Adrenal gland (tissue), 12 donors: ENCODE results near the gene SETBP1. TPM values are rescaled to one million over a fixed set of nuclear protein-coding genes. Genes with fewer than 3 reads are reported as not detected.

Source experiments
- DNase-seq, 7 donors: peaks; one replicate each; pipeline ENCODE4 v3.0.0-alpha.2; 2019 to 2020
- H3K27ac ChIP-seq, 5 donors: fragments of 200-600 bp; sonication (generic) in 4 of 5; 1 replicate in 3 of 5; 2 replicates in 2 of 5; pipeline versions ENCODE4 v1.5.1 to v1.8.0; 2016 to 2020; ENCODE audit warnings: mild to moderate bottlenecking in 1 of 5
- H3K27me3 ChIP-seq: fragments of 200-600 bp; 2 replicates; pipeline ENCODE4 v1.8.0; 2021
- H3K36me3 ChIP-seq, 2 donors: fragments of 200-600 bp; replicated peaks in 1 of 2; 1 replicate in 1 of 2; 2 replicates in 1 of 2; pipeline versions ENCODE4 v1.5.1 to v1.8.0; 2018 to 2022
- H3K4me1 ChIP-seq, 2 donors: fragments of 200-600 bp; replicated peaks in 1 of 2; 1 replicate in 1 of 2; 2 replicates in 1 of 2; pipeline versions ENCODE4 v1.5.1 to v1.8.0; 2018 to 2021
- H3K4me3 ChIP-seq, 4 donors: fragments of 200-600 bp; sonication (generic) in 3 of 4; one replicate each; pipeline ENCODE4 v1.5.1; 2016 to 2018
- H3K9me3 ChIP-seq, 3 donors: fragments of 200-600 bp; sonication (generic) in 1 of 3; replicated peaks in 1 of 3; 1 replicate in 2 of 3; 2 replicates in 1 of 3; pipeline versions ENCODE4 v1.5.1 to v1.8.0; 2016 to 2021
- CTCF ChIP-seq, 6 experiments: fragments of 450-650 bp in 4 of 6; fragments of 200-600 bp in 2 of 6; sonication (generic) in 1 of 6; IDR thresholded peaks; 1 replicate in 5 of 6; 2 replicates in 1 of 6; pipeline versions ENCODE4 v1.5.1 to v1.8.0; 2016 to 2021; ENCODE audit warnings: antibody characterized with exemption in 6 of 6, mild to moderate bottlenecking in 2 of 6, moderate library complexity in 1 of 6
- POLR2A ChIP-seq, 2 donors: fragments of 450-650 bp; IDR thresholded peaks; one replicate each; pipeline ENCODE4 v1.6.1; 2017; ENCODE audit warnings: antibody characterized with exemption in 2 of 2, mild to moderate bottlenecking in 2 of 2, moderate library complexity in 1 of 2
- WGBS, 4 donors: extraction: QIAGEN DNeasy Blood & Tissue Kit in 2 of 4; methylation state at CpG; one replicate each; pipeline versions ENCODE4 v1.1.5 to v1.1.7; 2013 to 2017; 5-methylcytosine and 5-hydroxymethylcytosine counted together
- intact Hi-C, 2 donors: fragments of 100-400 bp; cut with DNase I; formaldehyde crosslinking; loops; one replicate each; pipeline versions ENCODE4 v1.14.1 to v1.15.0; 2022 to 2023
- polyA plus RNA-seq, 3 donors: library from polyadenylated mRNA; stranded (reverse); fragments of 200-250 nt in 2 of 3; fragments of 350-450 nt in 1 of 3; fragmentation: Illumina TruSeq in 1 of 3; extraction: RNeasy Lipid Tissue Mini Kit (QIAGEN cat#74804) in 1 of 3; gene quantifications; one replicate each; pipeline ENCODE4 v1.2.3, GENCODE V29; 2013 to 2014
- total RNA-seq, 9 donors: library from RNA; depleted of rRNA in 4 of 9; stranded (reverse); fragments of >200 nt in 4 of 9; fragments of 120-200 nt in 1 of 9; fragmentation: NEBNext Ultra II Directional in 1 of 9; extraction: Animal tissue kit (Norgen Biotek cat#: 25700) in 1 of 9; gene quantifications; one replicate each; pipeline versions ENCODE4 v1.1.0 to v1.2.4, GENCODE V29; 2013 to 2023
- donor health status: healthy with polysubstance abuse.
- donor health status: Bipolar disorder and iron deficiency.
- donor health status: DM: yes; HTN: yes; CAD: no.
- donor health status: DM: no; HTN: no; CAD: no.
- donor health status: DM: no; HTN: no; CAD: no.
- donor health status: DM: yes; HTN: yes; CAD: no.

The SETBP1 gene
- total and polyA plus RNA-seq, 12 donors: 1.2 to 18.0 (median 9.4) TPM

GRCh38 chr18:44934901-44935300, 254.2 kb downstream of the SETBP1 start:
- no peak overlapping the region for H3K4me3 ChIP-seq
- H3K36me3 ChIP-seq: no peaks in the 10 kb centered on the region
- no peak for TF ChIP-seq POLR2A (IDR thresholded peaks at IDR 0.05)
- TF ChIP-seq CTCF (IDR thresholded peaks at IDR 0.05): no peak
- intact Hi-C loops: no loop called here
- DNase-seq: no peak
- 72 to 81% (median 77%) methylated on average over 2 of the region's 2 CpGs for WGBS, 4 donors
- H3K9me3 ChIP-seq: no peaks in the 10 kb centered on the region
- no peak overlapping the region for H3K27ac ChIP-seq
- H3K27me3 ChIP-seq: no peaks in the 10 kb centered on the region
- no peaks in the 10 kb centered on the region for H3K4me1 ChIP-seq

- H3K27ac ChIP-seq: no peak overlapping the region
- H3K4me3 ChIP-seq: no peak overlapping the region
- no peaks in the 10 kb centered on the region for H3K4me1 ChIP-seq
- TF ChIP-seq CTCF (IDR thresholded peaks at IDR 0.05) (no peak), POLR2A (IDR thresholded peaks at IDR 0.05) (no peak)
- H3K9me3 ChIP-seq: no peaks in the 10 kb centered on the region
- H3K27me3 ChIP-seq: no peaks in the 10 kb centered on the region
- intact Hi-C loops: no loop called here
- no peak for DNase-seq
- H3K36me3 ChIP-seq: no peaks in the 10 kb centered on the region
Measured at GRCh38 chr18:44935455-44935854, 254.8 kb downstream of the SETBP1 start.

GRCh38 chr18:44936485-44936884, 255.8 kb downstream of the SETBP1 start:
- TF ChIP-seq POLR2A (IDR thresholded peaks at IDR 0.05) (no peak), CTCF (IDR thresholded peaks at IDR 0.05) (no peak)
- no peaks in the 10 kb centered on the region for H3K36me3 ChIP-seq
- WGBS, 4 donors: 62 to 81% (median 67%) methylated on average over 3 to 6 of the region's 6 CpGs
- H3K4me3 ChIP-seq: no peak overlapping the region
- H3K27me3 ChIP-seq: no peaks in the 10 kb centered on the region
- H3K9me3 ChIP-seq: no peaks in the 10 kb centered on the region
- no peak for DNase-seq
- no peaks in the 10 kb centered on the region for H3K4me1 ChIP-seq
- no peak overlapping the region for H3K27ac ChIP-seq
- intact Hi-C loops: no loop called here

- 31 to 45% (median 38%) methylated on average over 12 of the region's 12 CpGs for WGBS, 4 donors
- Histone ChIP-seq H3K4me1 (no peaks in the 10 kb centered on the region), H3K27ac (no peak overlapping the region), H3K27me3 (no peaks in the 10 kb centered on the region), H3K9me3 (no peaks in the 10 kb centered on the region), H3K4me3 (no peak overlapping the region), H3K36me3 (no peaks in the 10 kb centered on the region)
- intact Hi-C loops: no loop called here
- no peak for DNase-seq
- TF ChIP-seq POLR2A (IDR thresholded peaks at IDR 0.05) (no peak), CTCF (IDR thresholded peaks at IDR 0.05) (no peak)
Measured at GRCh38 chr18:44937960-44938719, 257.5 kb downstream of the SETBP1 start.
